ENCODE measurements around the gene STEEP1. TPM values are rescaled to one million over a fixed set of nuclear protein-coding genes. Genes with fewer than 3 reads are reported as not detected.

STEEP1 gene
- total and polyA plus RNA-seq, 2 donors (not counting 3 experiments of a cell fraction or from before 2014, with no cell fraction given) = 12.1 to 23.1 TPM

- Histone ChIP-seq H3K36me3 (ENCODE audit: control insufficient read depth in 2 of 2, extremely low read depth in 1 of 2, insufficient read depth in 2 of 2, low read length in 2 of 2) (no peaks in the 10 kb centered on the region), H3K4me3 (replicated peaks in 1 of 3; ENCODE audit: insufficient read depth in 1 of 3, low read depth in 1 of 3, low read length in 3 of 3) (no peak overlapping the region), H3K9ac (replicated peaks; ENCODE audit: extremely low read depth, insufficient read depth, low read length) (no peak overlapping the region), H3K27me3 (ENCODE audit: control insufficient read depth in 2 of 2, insufficient read depth in 2 of 2, low read length in 2 of 2) (no peaks in the 10 kb centered on the region), H3K9me1 (replicated peaks; ENCODE audit: control insufficient read depth, extremely low read depth, insufficient read depth, low read length) (no peaks in the 10 kb centered on the region), H3K4me1 (ENCODE audit: control insufficient read depth, extremely low read depth, insufficient read depth, low read length) (peaks cover 6% of the 10 kb centered on the region), H3K27ac (ENCODE audit: insufficient read depth, low read depth, low read length) (no peak overlapping the region), H3K4me2 (ENCODE audit: insufficient read depth, low read length) (no peak overlapping the region), H2AFZ (ENCODE audit: low read depth, low read length) (no peak overlapping the region), H3K9me3 (replicated peaks; ENCODE audit: control insufficient read depth, insufficient read depth, low read length) (no peaks in the 10 kb centered on the region), H4K20me1 (replicated peaks; ENCODE audit: control insufficient read depth, extremely low read depth, insufficient read depth, low read length) (no peaks in the 10 kb centered on the region), H3K79me2 (ENCODE audit: control insufficient read depth, insufficient read depth, low read length) (peaks cover 10% of the 10 kb centered on the region)
- DNase-seq (ENCODE audit: low read depth, low spot score) (no peak), FAIRE-seq (no peak)
- POLR2A ChIA-PET = no interaction called here
- CTCF ChIA-PET = interaction anchor here (1.5 kb wide), 1 partner anchor 31 kb away, joined by 3 read pairs; no protein-coding TSS in a partner anchor
- dilution Hi-C loops (cut with MboI; ENCODE audit: extremely low pct_ligation_motif_present, low sequenced_read_pairs) = no loop called here
- intact Hi-C loops (cut with micrococcal nuclease) = no loop called here
- BruUV-seq (replicated peaks) = no TSS peak
- TF ChIP-seq GATA2 (IDR thresholded peaks at IDR 0.05; ENCODE audit: insufficient read depth, insufficient read length, low read depth, low read length) (no peak), CTCF (IDR thresholded peaks at IDR 0.05; ENCODE audit: extremely low read depth in 1 of 2, insufficient read depth in 1 of 2, low read depth in 1 of 2, low read length in 2 of 2) (no peak), MAX (IDR thresholded peaks at IDR 0.05; ENCODE audit: insufficient read depth, insufficient read length) (no peak), MYC (IDR thresholded peaks at IDR 0.05; ENCODE audit: low read depth, low read length) (no peak), JUN (IDR thresholded peaks at IDR 0.05; ENCODE audit: borderline replicate concordance, insufficient read depth, insufficient read length, low read depth) (no peak), POLR2A (IDR thresholded peaks at IDR 0.05; ENCODE audit: low read depth, low read length) (no peak), EZH2 (IDR thresholded peaks at IDR 0.05; ENCODE audit: borderline replicate concordance, low read depth, low read length, severe bottlenecking) (no peak)
These were observed 14.2 kb upstream of the STEEP1 start for GRCh38 chrX:119579414-119579813.

Data from endothelial cell of umbilical vein (primary cell).